MM.1S (cell line): ENCODE data around the gene RPS4Y2.

Source experiments
- DNase-seq: peaks from one replicate; pipeline ENCODE4 v3.0.0-alpha.2; 2015
- H2AFZ ChIP-seq: fragments of 300-600 bp; sonication (generic); 2 replicates; pipeline ENCODE4 v1.6.0; 2016; ENCODE audit warnings: antibody characterized with exemption, low read length
- H3F3A ChIP-seq: fragments of 300-600 bp; sonication (generic); 2 replicates; pipeline ENCODE4 v1.6.1; 2016; ENCODE audit warnings: mild to moderate bottlenecking, antibody characterized with exemption, low read length, moderate library complexity, mixed read lengths; ENCODE audit not compliant: insufficient read depth
- H3K27ac ChIP-seq: fragments of 300-600 bp; sonication (generic); 2 replicates; pipeline ENCODE4 v1.5.1; 2016; ENCODE audit warnings: mild to moderate bottlenecking, low read length
- H3K27me3 ChIP-seq: fragments of 300-600 bp; sonication (generic); replicated peaks from 2 replicates; pipeline ENCODE4 v1.6.0; 2016; ENCODE audit warnings: low read length; ENCODE audit not compliant: insufficient read depth
- H3K36me3 ChIP-seq: fragments of 300-600 bp; sonication (generic); replicated peaks from 2 replicates; pipeline ENCODE4 v1.6.1; 2016; ENCODE audit warnings: mild to moderate bottlenecking, low read length, mixed read lengths; ENCODE audit not compliant: insufficient read depth
- H3K4me1 ChIP-seq: fragments of 300-600 bp; sonication (generic); 2 replicates; pipeline ENCODE4 v1.6.1; 2016; ENCODE audit warnings: low read length, mixed read lengths
- H3K4me2 ChIP-seq: fragments of 300-600 bp; sonication (generic); 2 replicates; pipeline ENCODE4 v1.6.0; 2016; ENCODE audit warnings: low read depth, low read length
- H3K4me3 ChIP-seq: fragments of 300-600 bp; sonication (generic); 2 replicates; pipeline ENCODE4 v1.5.1; 2016; ENCODE audit warnings: low read length, mixed read lengths
- H3K79me2 ChIP-seq: fragments of 300-600 bp; sonication (generic); 2 replicates; pipeline ENCODE4 v1.6.1; 2016; ENCODE audit warnings: mixed run types, low read length, mixed read lengths
- H3K9ac ChIP-seq: fragments of 300-600 bp; sonication (generic); 2 replicates; pipeline ENCODE4 v1.6.1; 2016; ENCODE audit warnings: low read length, mixed read lengths
- H3K9me2 ChIP-seq: fragments of 300-600 bp; sonication (generic); replicated peaks from 2 replicates; pipeline ENCODE4 v1.6.1; 2016; ENCODE audit warnings: mild to moderate bottlenecking, low read length, mixed read lengths; ENCODE audit not compliant: insufficient read depth
- H3K9me3 ChIP-seq: fragments of 300-600 bp; sonication (generic); replicated peaks from 2 replicates; pipeline ENCODE4 v1.6.1; 2016; ENCODE audit warnings: mild to moderate bottlenecking, low read length, mixed read lengths; ENCODE audit not compliant: insufficient read depth
- H4K20me1 ChIP-seq: fragments of 300-600 bp; sonication (generic); 2 replicates; pipeline ENCODE4 v1.6.1; 2016; ENCODE audit warnings: mild to moderate bottlenecking, low read length, moderate library complexity, mixed read lengths; ENCODE audit not compliant: insufficient read depth
- CTCF ChIP-seq: fragments of 300-600 bp; sonication (generic); IDR thresholded peaks from 2 replicates; pipeline ENCODE4 v1.5.1; 2016; ENCODE audit warnings: antibody characterized with exemption, low read length, mixed read lengths
- EZH2 ChIP-seq: fragments of 300-600 bp; sonication (generic); optimal IDR thresholded peaks from 2 replicates; pipeline ENCODE3; 2017; ENCODE audit warnings: low read depth, mild to moderate bottlenecking, antibody characterized with exemption, low read length, mixed read lengths
- EZH2phosphoT487 ChIP-seq: fragments of 300-600 bp; sonication (generic); IDR thresholded peaks from 2 replicates; pipeline ENCODE4 v1.6.1; 2018; ENCODE audit warnings: antibody characterized with exemption, low read length

The RPS4Y2 gene

GRCh38 chrY:20735200-20735599 lies 20.7 kb upstream of the RPS4Y2 start:
- Histone ChIP-seq H3K79me2 (no peaks in the 10 kb centered on the region), H3K4me3 (no peak overlapping the region), H3K27me3 (no peaks in the 10 kb centered on the region), H3K9me2 (no peaks in the 10 kb centered on the region), H3K9me3 (no peaks in the 10 kb centered on the region), H2AFZ (no peak overlapping the region), H3K27ac (no peak overlapping the region), H3K4me2 (no peak overlapping the region), H3K9ac (no peak overlapping the region), H3K36me3 (no peaks in the 10 kb centered on the region), H3F3A (no peaks in the 10 kb centered on the region), H3K4me1 (no peaks in the 10 kb centered on the region), H4K20me1 (no peaks in the 10 kb centered on the region)
- DNase-seq, result no peak
- TF ChIP-seq CTCF, result no peak

GRCh38 chrY:20739806-20740205 lies 16.1 kb upstream of the RPS4Y2 start:
- Histone ChIP-seq H3K4me2 (no peak overlapping the region), H3K79me2 (no peaks in the 10 kb centered on the region), H3K9ac (no peak overlapping the region), H3K27ac (no peak overlapping the region), H3K4me3 (no peak overlapping the region), H3K9me3 (no peaks in the 10 kb centered on the region), H3K9me2 (no peaks in the 10 kb centered on the region), H4K20me1 (no peaks in the 10 kb centered on the region), H2AFZ (no peak overlapping the region), H3K36me3 (no peaks in the 10 kb centered on the region), H3F3A (no peaks in the 10 kb centered on the region), H3K4me1 (no peaks in the 10 kb centered on the region), H3K27me3 (no peaks in the 10 kb centered on the region)
- TF ChIP-seq EZH2 (no peak), CTCF (no peak), EZH2phosphoT487 (no peak)
- no peak for DNase-seq

- no peak for TF ChIP-seq EZH2phosphoT487
- no peak for TF ChIP-seq CTCF
- no peak for TF ChIP-seq EZH2
- Histone ChIP-seq H3K9me3 (no peaks in the 10 kb centered on the region), H3K4me2 (no peak overlapping the region), H3K27ac (no peak overlapping the region), H2AFZ (no peak overlapping the region), H3K9me2 (no peaks in the 10 kb centered on the region), H4K20me1 (no peaks in the 10 kb centered on the region), H3K4me3 (no peak overlapping the region), H3K4me1 (no peaks in the 10 kb centered on the region), H3K9ac (no peak overlapping the region), H3K79me2 (no peaks in the 10 kb centered on the region), H3F3A (no peaks in the 10 kb centered on the region), H3K36me3 (no peaks in the 10 kb centered on the region), H3K27me3 (no peaks in the 10 kb centered on the region)
- no peak for DNase-seq
Observed at GRCh38 chrY:20740609-20741008, 15.3 kb upstream of the RPS4Y2 start.

- H3K27me3 ChIP-seq, result no peaks in the 10 kb centered on the region
- H3K4me2 ChIP-seq, result no peak overlapping the region
- no peaks in the 10 kb centered on the region for H3K9me2 ChIP-seq
- no peaks in the 10 kb centered on the region for H4K20me1 ChIP-seq
- no peak for DNase-seq
- TF ChIP-seq CTCF, result no peak
- no peak for TF ChIP-seq EZH2phosphoT487
- TF ChIP-seq EZH2, result no peak
- no peaks in the 10 kb centered on the region for H3F3A ChIP-seq
- no peaks in the 10 kb centered on the region for H3K36me3 ChIP-seq
- H3K9me3 ChIP-seq, result no peaks in the 10 kb centered on the region
- H3K27ac ChIP-seq, result no peak overlapping the region
- H3K9ac ChIP-seq, result no peak overlapping the region
- H3K4me3 ChIP-seq, result no peak overlapping the region
- no peaks in the 10 kb centered on the region for H3K4me1 ChIP-seq
- no peak overlapping the region for H2AFZ ChIP-seq
- no peaks in the 10 kb centered on the region for H3K79me2 ChIP-seq
Observed at GRCh38 chrY:20745060-20745459, 10.8 kb upstream of the RPS4Y2 start.
